ENCODE measurements around the gene SPDYE17. TPM values are rescaled to one million over a fixed set of nuclear protein-coding genes. Genes with fewer than 3 reads are reported as not detected.
"Not testable (repeated sequence)": the region's sequence is repeated elsewhere in the genome, so short reads cannot be mapped to it uniquely, and the experiment has no call there.

The SPDYE17 gene, protein sequence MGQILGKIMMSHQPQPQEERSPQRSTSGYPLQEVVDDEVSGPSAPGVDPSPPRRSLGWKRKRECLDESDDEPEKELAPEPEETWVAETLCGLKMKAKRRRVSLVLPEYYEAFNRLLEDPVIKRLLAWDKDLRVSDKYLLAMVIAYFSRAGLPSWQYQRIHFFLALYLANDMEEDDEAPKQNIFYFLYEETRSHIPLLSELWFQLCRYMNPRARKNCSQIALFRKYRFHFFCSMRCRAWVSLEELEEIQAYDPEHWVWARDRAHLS
- not detected for total RNA-seq
- not detected for polyA plus RNA-seq
- long read RNA-seq, donor 1: 0 reads
- long read RNA-seq, donor 2: 0 reads
- long read RNA-seq, donor 3: 0 reads
- long read RNA-seq, donor 4: 0 reads
- long read RNA-seq, donor 5: 0 reads
- long read RNA-seq, donor 6: 0 reads
- long read RNA-seq, donor 7: 0 reads
- long read RNA-seq, donor 8: 0 reads
- long read RNA-seq, donor 9: 0 reads
- long read RNA-seq, donor 10: 0 reads

DNA sequence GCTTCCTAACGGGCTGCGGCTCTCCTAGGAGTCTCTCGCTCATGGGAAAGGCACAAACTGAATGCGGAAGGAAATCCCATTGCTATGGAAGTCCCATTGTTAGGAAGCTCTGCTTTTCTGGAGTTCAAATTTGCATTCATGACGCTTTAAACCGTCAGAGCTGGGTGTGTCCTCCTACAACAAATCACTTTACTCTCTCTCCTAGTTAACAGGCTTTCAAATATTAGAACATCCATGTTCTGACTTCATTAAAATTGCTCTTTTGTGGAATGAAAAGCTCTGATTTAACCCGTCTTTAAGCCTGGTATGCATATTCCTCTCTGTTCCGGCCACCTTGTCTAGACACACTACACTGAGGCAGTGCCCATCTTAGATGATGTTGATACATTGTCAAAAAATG, at the start of gene SPDYE17:
Gene SPDYE17 (minus strand): TSS at position 101 of the 400 bp plus-strand sequence. CDS start 1,791 bp downstream, outside the sequence.
- WGBS: 98% methylated on average over 8 of the region's 8 CpGs
- H3K36me3 ChIP-seq (ENCODE audit: control insufficient read depth in 2 of 2, insufficient read depth in 2 of 2, low read length in 1 of 2); H3K27ac ChIP-seq (ENCODE audit: low read depth in 1 of 2, low read length in 1 of 2); H3K27me3 ChIP-seq (ENCODE audit: control insufficient read depth in 2 of 2, insufficient read depth in 1 of 2, low read length in 1 of 2); H3K9me3 ChIP-seq (ENCODE audit: control insufficient read depth in 2 of 2, insufficient read depth in 1 of 2, low read length in 1 of 2); DNase-seq (ENCODE audit: low read depth in 6 of 9, low spot score in 9 of 9); H3K4me1 ChIP-seq (ENCODE audit: control insufficient read depth in 2 of 2, insufficient read depth in 2 of 2, low read length in 2 of 2); H3K4me3 ChIP-seq (ENCODE audit: low read length in 2 of 2): not testable (repeated sequence)

GRCh38 chr7:77080236-77080635, 48.1 kb upstream of the SPDYE17 start:
- 93% methylated on average over 2 of the region's 2 CpGs for WGBS
- H3K9me3 ChIP-seq (ENCODE audit: control insufficient read depth in 2 of 2, insufficient read depth in 1 of 2, low read length in 1 of 2); DNase-seq (ENCODE audit: low read depth in 6 of 9, low spot score in 9 of 9); H3K4me1 ChIP-seq (ENCODE audit: control insufficient read depth in 2 of 2, insufficient read depth in 2 of 2, low read length in 2 of 2); H3K4me3 ChIP-seq (ENCODE audit: low read length in 2 of 2); H3K27ac ChIP-seq (ENCODE audit: low read depth in 1 of 2, low read length in 1 of 2); H3K27me3 ChIP-seq (ENCODE audit: control insufficient read depth in 2 of 2, insufficient read depth in 1 of 2, low read length in 1 of 2); H3K36me3 ChIP-seq (ENCODE audit: control insufficient read depth in 2 of 2, insufficient read depth in 2 of 2, low read length in 1 of 2): not testable (repeated sequence)

DNA sequence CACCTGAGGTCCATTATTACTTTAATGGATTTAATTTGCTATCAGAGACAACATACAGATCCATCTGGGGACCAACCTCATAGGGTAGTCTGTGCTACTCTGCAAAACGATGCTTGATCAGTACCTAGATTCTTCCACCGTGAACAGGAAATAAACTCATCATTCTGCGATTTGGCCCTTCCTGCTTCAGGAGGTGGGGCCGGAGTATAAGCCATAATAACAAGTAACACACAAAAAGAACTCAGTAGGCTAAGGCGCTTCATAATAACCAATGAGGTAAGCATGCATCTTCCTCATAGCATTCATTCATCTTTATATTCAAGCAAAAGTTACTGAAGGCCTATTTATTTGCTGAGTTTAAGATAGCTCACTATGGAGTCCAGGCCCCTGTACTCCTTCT, 47.5 kb upstream of the SPDYE17 start:
- not testable (repeated sequence) for H3K4me1 ChIP-seq (ENCODE audit: control insufficient read depth in 2 of 2, insufficient read depth in 2 of 2, low read length in 2 of 2)

GRCh38 chr7:77079112-77079511, 47.0 kb upstream of the SPDYE17 start:
- not testable (repeated sequence) for DNase-seq (ENCODE audit: low read depth in 6 of 9, low spot score in 9 of 9)

More for the DNA sequence above, 47.5 kb upstream of the SPDYE17 start:
- H3K27ac ChIP-seq (ENCODE audit: low read depth in 1 of 2, low read length in 1 of 2); H3K36me3 ChIP-seq (ENCODE audit: control insufficient read depth in 2 of 2, insufficient read depth in 2 of 2, low read length in 1 of 2); H3K9me3 ChIP-seq (ENCODE audit: control insufficient read depth in 2 of 2, insufficient read depth in 1 of 2, low read length in 1 of 2); H3K27me3 ChIP-seq (ENCODE audit: control insufficient read depth in 2 of 2, insufficient read depth in 1 of 2, low read length in 1 of 2); DNase-seq (ENCODE audit: low read depth in 6 of 9, low spot score in 9 of 9); H3K4me3 ChIP-seq (ENCODE audit: low read length in 2 of 2): not testable (repeated sequence)
- 71% methylated on average over 5 of the region's 5 CpGs for WGBS

DNA sequence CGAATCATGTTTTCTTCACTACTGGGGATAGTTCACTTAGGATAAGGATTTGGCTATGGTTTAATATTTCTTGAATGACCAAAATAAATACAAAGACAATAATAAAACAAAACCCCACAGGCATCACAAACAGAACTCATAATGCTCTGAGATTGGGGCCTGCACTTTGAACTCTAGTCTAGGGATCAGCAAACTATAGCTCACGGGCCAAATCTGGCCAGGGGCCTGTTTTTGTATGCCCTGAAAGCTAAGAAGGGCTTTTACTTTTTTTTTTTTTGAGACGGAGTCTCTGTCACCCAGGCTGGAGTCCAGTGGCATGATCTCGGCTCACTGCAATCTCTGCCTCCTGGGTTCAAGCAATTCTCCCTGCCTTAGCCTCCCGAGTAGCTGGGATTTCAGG, 44.9 kb upstream of the SPDYE17 start:
- H3K4me3 ChIP-seq (ENCODE audit: low read length in 2 of 2); H3K9me3 ChIP-seq (ENCODE audit: control insufficient read depth in 2 of 2, insufficient read depth in 1 of 2, low read length in 1 of 2); H3K36me3 ChIP-seq (ENCODE audit: control insufficient read depth in 2 of 2, insufficient read depth in 2 of 2, low read length in 1 of 2); H3K27me3 ChIP-seq (ENCODE audit: control insufficient read depth in 2 of 2, insufficient read depth in 1 of 2, low read length in 1 of 2); DNase-seq (ENCODE audit: low read depth in 6 of 9, low spot score in 9 of 9); H3K27ac ChIP-seq (ENCODE audit: low read depth in 1 of 2, low read length in 1 of 2); H3K4me1 ChIP-seq (ENCODE audit: control insufficient read depth in 2 of 2, insufficient read depth in 2 of 2, low read length in 2 of 2): not testable (repeated sequence)
- WGBS: 98% methylated on average over 5 of the region's 5 CpGs

More at GRCh38 chr7:77079112-77079511, 47.0 kb upstream of the SPDYE17 start:
- not testable (repeated sequence) for H3K9me3 ChIP-seq (ENCODE audit: control insufficient read depth in 2 of 2, insufficient read depth in 1 of 2, low read length in 1 of 2); H3K4me3 ChIP-seq (ENCODE audit: low read length in 2 of 2); H3K4me1 ChIP-seq (ENCODE audit: control insufficient read depth in 2 of 2, insufficient read depth in 2 of 2, low read length in 2 of 2); H3K27ac ChIP-seq (ENCODE audit: low read depth in 1 of 2, low read length in 1 of 2); H3K27me3 ChIP-seq (ENCODE audit: control insufficient read depth in 2 of 2, insufficient read depth in 1 of 2, low read length in 1 of 2); H3K36me3 ChIP-seq (ENCODE audit: control insufficient read depth in 2 of 2, insufficient read depth in 2 of 2, low read length in 1 of 2)

DNA sequence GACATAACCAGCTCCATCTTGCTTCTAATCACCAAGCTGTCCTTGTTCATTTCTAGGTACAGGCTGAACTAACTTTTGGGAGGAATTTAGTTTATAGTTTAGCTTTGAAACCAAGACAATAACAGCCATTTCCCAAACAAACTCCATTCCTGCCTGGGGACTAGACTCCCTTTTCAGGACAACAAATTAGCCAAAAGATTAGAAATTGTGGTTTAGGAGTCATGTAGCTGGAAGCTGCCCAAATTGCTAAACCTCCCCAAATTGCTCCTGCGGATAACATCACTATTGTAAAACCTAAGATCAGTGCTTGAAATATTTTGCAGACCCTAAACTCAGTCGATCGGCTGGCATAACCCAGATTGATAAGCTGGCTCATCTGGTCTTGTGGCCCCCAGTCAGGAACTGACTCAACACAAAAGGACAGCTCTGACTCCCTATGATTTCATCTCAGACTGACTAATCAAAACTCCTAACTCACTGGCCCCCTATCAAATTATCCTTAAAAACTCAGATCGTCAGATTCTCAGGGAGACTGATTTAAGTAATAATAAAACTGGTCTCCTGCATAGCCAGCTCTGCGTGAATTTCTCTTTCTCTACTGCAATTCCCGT, 42.7 kb upstream of the SPDYE17 start:
- not testable (repeated sequence) for H3K4me1 ChIP-seq (ENCODE audit: control insufficient read depth in 2 of 2, insufficient read depth in 2 of 2, low read length in 2 of 2); H3K36me3 ChIP-seq (ENCODE audit: control insufficient read depth in 2 of 2, insufficient read depth in 2 of 2, low read length in 1 of 2); H3K4me3 ChIP-seq (ENCODE audit: low read length in 2 of 2); DNase-seq (ENCODE audit: low read depth in 6 of 9, low spot score in 9 of 9); H3K27me3 ChIP-seq (ENCODE audit: control insufficient read depth in 2 of 2, insufficient read depth in 1 of 2, low read length in 1 of 2); H3K9me3 ChIP-seq (ENCODE audit: control insufficient read depth in 2 of 2, insufficient read depth in 1 of 2, low read length in 1 of 2); H3K27ac ChIP-seq (ENCODE audit: low read depth in 1 of 2, low read length in 1 of 2)
- 100% methylated on average over 4 of the region's 6 CpGs for whole genome bisulfite sequencing

DNA sequence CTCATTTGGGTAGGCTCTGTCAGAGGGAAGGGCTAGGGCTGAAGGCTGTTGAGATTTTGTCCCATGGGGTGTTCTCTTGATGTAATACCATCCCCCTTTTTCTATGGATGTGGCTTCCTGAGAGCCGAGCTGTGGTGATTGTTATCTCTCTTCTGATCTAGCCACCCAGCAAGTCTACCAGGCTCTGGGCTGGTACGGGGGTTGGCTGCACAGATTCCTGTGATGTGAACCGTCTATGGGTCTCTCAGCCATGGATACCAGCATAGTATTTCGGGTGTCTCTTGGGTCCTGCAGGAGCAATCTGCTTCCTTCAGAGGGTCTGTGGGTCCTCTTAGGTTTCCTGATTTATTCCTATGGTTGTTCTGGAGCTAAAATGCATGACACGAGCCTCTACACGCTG, 38.9 kb upstream of the SPDYE17 start:
- not testable (repeated sequence) for H3K4me3 ChIP-seq (ENCODE audit: low read length in 2 of 2); H3K27ac ChIP-seq (ENCODE audit: low read depth in 1 of 2, low read length in 1 of 2)
- WGBS: 62% methylated on average over 6 of the region's 6 CpGs

DNA sequence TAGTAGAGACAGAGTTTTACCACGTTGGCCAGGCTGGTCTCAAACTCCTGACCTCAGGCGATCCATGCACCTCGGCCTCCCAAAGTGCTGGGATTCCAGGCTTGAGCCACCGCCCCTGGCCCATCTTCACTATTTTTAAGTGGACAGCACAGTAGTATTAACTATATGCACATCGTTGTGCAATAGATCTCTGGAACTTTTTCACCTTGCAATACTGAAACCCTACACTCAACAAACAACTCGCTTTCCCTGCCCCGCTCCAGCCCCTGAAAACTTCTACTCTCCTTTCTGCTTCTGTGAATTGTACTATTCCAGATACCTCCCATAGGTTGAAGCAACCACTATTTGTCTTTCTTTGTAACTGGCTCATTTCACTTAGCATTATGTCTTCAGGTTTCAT, 33.7 kb upstream of the SPDYE17 start:
- H3K27ac ChIP-seq (ENCODE audit: low read depth in 1 of 2, low read length in 1 of 2): not testable (repeated sequence)
- 95% methylated on average over 7 of the region's 7 CpGs for WGBS

More for the DNA sequence above, 38.9 kb upstream of the SPDYE17 start:
- H3K27me3 ChIP-seq (ENCODE audit: control insufficient read depth in 2 of 2, insufficient read depth in 1 of 2, low read length in 1 of 2); H3K9me3 ChIP-seq (ENCODE audit: control insufficient read depth in 2 of 2, insufficient read depth in 1 of 2, low read length in 1 of 2); H3K36me3 ChIP-seq (ENCODE audit: control insufficient read depth in 2 of 2, insufficient read depth in 2 of 2, low read length in 1 of 2); DNase-seq (ENCODE audit: low read depth in 6 of 9, low spot score in 9 of 9); H3K4me1 ChIP-seq (ENCODE audit: control insufficient read depth in 2 of 2, insufficient read depth in 2 of 2, low read length in 2 of 2): not testable (repeated sequence)

DNA sequence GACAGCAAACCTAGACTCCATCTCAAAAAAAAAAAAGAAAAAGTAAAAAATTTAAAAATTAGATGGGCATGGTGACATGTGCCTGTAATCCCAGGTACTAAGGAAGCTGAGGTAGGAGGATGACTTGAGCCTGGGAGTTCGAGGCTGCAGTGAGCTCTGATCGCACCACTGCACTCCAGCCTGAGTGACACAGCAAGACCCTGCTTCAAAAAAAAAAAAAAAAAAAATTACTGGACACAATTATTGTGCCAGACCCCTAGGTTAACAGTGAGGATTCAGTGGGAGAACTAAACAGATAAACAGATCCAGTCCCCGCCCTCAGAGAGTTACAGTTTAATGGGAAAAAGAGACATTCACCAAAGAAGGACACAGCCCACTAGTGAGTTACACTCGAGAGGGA, 31.6 kb upstream of the SPDYE17 start:
- not testable (repeated sequence) for H3K27me3 ChIP-seq (ENCODE audit: control insufficient read depth in 2 of 2, insufficient read depth in 1 of 2, low read length in 1 of 2)

More for the DNA sequence above, 33.7 kb upstream of the SPDYE17 start:
- H3K4me1 ChIP-seq (ENCODE audit: control insufficient read depth in 2 of 2, insufficient read depth in 2 of 2, low read length in 2 of 2); H3K36me3 ChIP-seq (ENCODE audit: control insufficient read depth in 2 of 2, insufficient read depth in 2 of 2, low read length in 1 of 2); H3K4me3 ChIP-seq (ENCODE audit: low read length in 2 of 2); H3K27me3 ChIP-seq (ENCODE audit: control insufficient read depth in 2 of 2, insufficient read depth in 1 of 2, low read length in 1 of 2); DNase-seq (ENCODE audit: low read depth in 6 of 9, low spot score in 9 of 9); H3K9me3 ChIP-seq (ENCODE audit: control insufficient read depth in 2 of 2, insufficient read depth in 1 of 2, low read length in 1 of 2): not testable (repeated sequence)

More for the DNA sequence above, 31.6 kb upstream of the SPDYE17 start:
- not testable (repeated sequence) for H3K4me3 ChIP-seq (ENCODE audit: low read length in 2 of 2); H3K36me3 ChIP-seq (ENCODE audit: control insufficient read depth in 2 of 2, insufficient read depth in 2 of 2, low read length in 1 of 2); H3K9me3 ChIP-seq (ENCODE audit: control insufficient read depth in 2 of 2, insufficient read depth in 1 of 2, low read length in 1 of 2); H3K4me1 ChIP-seq (ENCODE audit: control insufficient read depth in 2 of 2, insufficient read depth in 2 of 2, low read length in 2 of 2); H3K27ac ChIP-seq (ENCODE audit: low read depth in 1 of 2, low read length in 1 of 2); DNase-seq (ENCODE audit: low read depth in 6 of 9, low spot score in 9 of 9)
- 97% methylated on average over 3 of the region's 4 CpGs for WGBS

All from thymus (tissue), 14 donors.